HCT116 (cell line): ENCODE results near the gene ZFP92. TPM values are rescaled to one million over a fixed set of nuclear protein-coding genes. Genes with fewer than 3 reads are reported as not detected.

Source experiments
- ATAC-seq: fragments of 200-7000 bp; cut with Tn5 transposase; 2 replicates; pipeline ENCODE4 v1.9.1; 2020; ENCODE audit warnings: mild to moderate bottlenecking, moderate library complexity
- BruUV-seq: library from RNA; stranded (reverse); fragments of 400-500 nt; replicated peaks from 2 replicates; lab custom pipeline; 2021; lab: Mats Ljungman, UMichigan
- CTCF ChIA-PET: fragments of 300-600 bp; sonication (Branson Sonifier 250); formaldehyde crosslinking; loops from one replicate; lab custom pipeline; 2021; ENCODE audit warnings: antibody characterized with exemption; lab: Charles Lee
- POLR2A ChIA-PET: fragments of 300-600, 350-600 bp; sonication (Branson Sonifier 250); formaldehyde crosslinking; loops from one replicate; lab custom pipeline; 2021; ENCODE audit warnings: antibody characterized with exemption; lab: Charles Lee
- RAD21 ChIA-PET, 2 experiments: fragments of 300-600 bp; sonication (Branson Sonifier 250); formaldehyde crosslinking; loops; one replicate each; lab custom pipeline; 2023; ENCODE audit warnings: low total read pairs in 2 of 2; ENCODE audit not compliant: uncharacterized antibody in 2 of 2, unreplicated experiment in 2 of 2, low non-redundant PET in 1 of 2; lab: Charles Lee
- DNase-seq: peaks from one replicate; pipeline ENCODE4 v3.0.0-alpha.2; 2010; ENCODE audit warnings: low read depth, low spot score
- H2AFZ ChIP-seq: fragments of 200-600 bp; shearing (Covaris generic), sonication (generic); 2 replicates; pipeline ENCODE4 v1.6.1; 2017; ENCODE audit warnings: low read depth, mixed run types, mixed read lengths, antibody characterized with exemption, low read length; ENCODE audit not compliant: poor library complexity, severe bottlenecking
- H3K27ac ChIP-seq: 2 replicates; pipeline ENCODE4 v1.5.1; 2012; ENCODE audit warnings: low read depth, low read length
- H3K27me3 ChIP-seq: fragments of 200-600 bp; sonication (generic); 2 replicates; pipeline ENCODE4 v1.6.1; 2016; ENCODE audit warnings: mixed run types, low read length, mixed read lengths; ENCODE audit not compliant: insufficient read depth
- H3K36me3 ChIP-seq, 2 experiments: fragments of 200-500 bp in 1 of 2; fragments of 200-600 bp in 1 of 2; sonication (Bioruptor generic) in 1 of 2; sonication (generic) in 1 of 2; 2 replicates each; pipeline versions ENCODE4 v1.5.1 to v1.6.1; 2014 to 2016; ENCODE audit warnings: low read length in 2 of 2, inconsistent platforms in 1 of 2, mixed read lengths in 1 of 2, mixed run types in 1 of 2; ENCODE audit not compliant: insufficient read depth in 2 of 2, control insufficient read depth in 1 of 2
- H3K4me1 ChIP-seq, 2 experiments: fragments of 200-600 bp in 1 of 2; sonication (generic) in 1 of 2; 2 replicates each; pipeline versions ENCODE4 v1.5.1 to v1.6.1; 2012 to 2017; ENCODE audit warnings: low read length in 2 of 2, inconsistent platforms in 1 of 2, mild to moderate bottlenecking in 1 of 2, mixed read lengths in 1 of 2, mixed run types in 1 of 2, moderate library complexity in 1 of 2; ENCODE audit not compliant: insufficient read depth in 2 of 2, control insufficient read depth in 1 of 2
- H3K4me2 ChIP-seq: fragments of 200-600 bp; sonication (generic); 2 replicates; pipeline ENCODE4 v1.6.1; 2017; ENCODE audit warnings: mixed run types, low read length, mixed read lengths
- H3K4me3 ChIP-seq, 2 experiments: fragments of 200-600 bp in 1 of 2; sonication (generic) in 1 of 2; replicated peaks in 1 of 2; 2 replicates each; pipeline ENCODE4 v1.5.1; 2011 to 2016; ENCODE audit warnings: low read length in 2 of 2, control low read depth in 1 of 2, low read depth in 1 of 2, mild to moderate bottlenecking in 1 of 2, mixed read lengths in 1 of 2, mixed run types in 1 of 2
- H3K79me2 ChIP-seq: fragments of 200-600 bp; sonication (generic); 2 replicates; pipeline ENCODE4 v1.6.1; 2017; ENCODE audit warnings: mild to moderate bottlenecking, mixed run types, low read length, moderate library complexity, mixed read lengths; ENCODE audit not compliant: insufficient read depth
- H3K9ac ChIP-seq: fragments of 200-600 bp; sonication (generic); 2 replicates; pipeline ENCODE4 v1.6.1; 2016; ENCODE audit warnings: low read length, mixed read lengths
- H3K9me2 ChIP-seq: fragments of 200-600 bp; sonication (generic), shearing (Covaris generic); 2 replicates; pipeline ENCODE4 v1.6.1; 2017; ENCODE audit warnings: mixed run types, mild to moderate bottlenecking, moderate library complexity; ENCODE audit not compliant: insufficient read depth
- H3K9me3 ChIP-seq, 2 experiments: fragments of 200-500 bp in 1 of 2; fragments of 200-600 bp in 1 of 2; sonication (Bioruptor generic) in 1 of 2; sonication (generic) in 1 of 2; 2 replicates each; pipeline ENCODE4 v1.6.1; 2014 to 2017; ENCODE audit warnings: low read length in 2 of 2, mixed read lengths in 2 of 2, inconsistent platforms in 1 of 2, low read depth in 1 of 2, mild to moderate bottlenecking in 1 of 2, mixed run types in 1 of 2, moderate library complexity in 1 of 2; ENCODE audit not compliant: control insufficient read depth in 1 of 2, insufficient read depth in 1 of 2
- H4K20me1 ChIP-seq: fragments of 200-600 bp; sonication (generic), shearing (Covaris generic); 2 replicates; pipeline ENCODE4 v1.6.1; 2017; ENCODE audit warnings: mixed run types, mild to moderate bottlenecking, moderate library complexity; ENCODE audit not compliant: insufficient read depth
- CBX3 ChIP-seq: IDR thresholded peaks from 2 replicates; pipeline ENCODE4 v1.6.1; 2012; ENCODE audit warnings: low read depth
- CEBPB ChIP-seq: IDR thresholded peaks from 2 replicates; pipeline ENCODE4 v1.6.1; 2012; ENCODE audit warnings: low read depth
- EGR1 ChIP-seq: IDR thresholded peaks from 2 replicates; pipeline ENCODE4 v1.6.1; 2012; ENCODE audit warnings: low read depth
- EZH2 ChIP-seq: fragments of 200-600 bp; sonication (generic); IDR thresholded peaks from 2 replicates; pipeline ENCODE4 v1.6.1; 2017; ENCODE audit warnings: antibody characterized with exemption, mixed run types
- JUND ChIP-seq: IDR thresholded peaks from 2 replicates; pipeline ENCODE4 v1.6.1; 2012
- POLR2A ChIP-seq: IDR thresholded peaks from 2 replicates; pipeline ENCODE4 v1.7.0; 2011; ENCODE audit warnings: borderline replicate concordance; ENCODE audit not compliant: insufficient read depth, insufficient read length; ENCODE audit errors: extremely low read depth
- RAD21 ChIP-seq: IDR thresholded peaks from 2 replicates; pipeline ENCODE4 v1.6.1; 2012; ENCODE audit warnings: low read depth, mild to moderate bottlenecking
- SRF ChIP-seq: IDR thresholded peaks from 2 replicates; pipeline ENCODE4 v1.6.1; 2012; ENCODE audit warnings: low read depth
- TCF7L2 ChIP-seq: IDR thresholded peaks from 2 replicates; pipeline ENCODE4 v1.7.0; 2011; ENCODE audit warnings: borderline replicate concordance, inconsistent platforms; ENCODE audit not compliant: insufficient read depth, insufficient read length; ENCODE audit errors: extremely low read depth
- YY1 ChIP-seq: IDR thresholded peaks from 2 replicates; pipeline ENCODE4 v1.6.1; 2011; ENCODE audit warnings: low read length, low read depth, moderate library complexity, mild to moderate bottlenecking; ENCODE audit not compliant: insufficient replicate concordance; ENCODE audit errors: extremely low read depth
- intact Hi-C: fragments of 100-400 bp; cut with micrococcal nuclease; formaldehyde crosslinking; loops from 2 replicates; pipeline ENCODE4 v1.10.0; 2022
- total RNA-seq: library from RNA; stranded (reverse); gene quantifications from one replicate; pipeline ENCODE4 v1.2.1, GENCODE V29; 2021; ENCODE audit not compliant: unreplicated experiment
- TF ChIP-seq, protein P1 (sequence below): IDR thresholded peaks from 2 replicates; pipeline ENCODE4 v1.6.1; 2012
- TF ChIP-seq, protein P2 (sequence below), 3 experiments: fragments of 200-600 bp in 1 of 3; sonication (generic) in 1 of 3; IDR thresholded peaks in 2 of 3; conservative IDR thresholded peaks in 1 of 3; 2 replicates each; pipeline ENCODE4 v1.5.1; 2012 to 2017; ENCODE audit warnings: low read depth in 2 of 3, low read length in 2 of 3, antibody characterized with exemption in 1 of 3, borderline replicate concordance in 1 of 3, control low read depth in 1 of 3, mild to moderate bottlenecking in 1 of 3, mixed read lengths in 1 of 3, mixed run types in 1 of 3, moderate library complexity in 1 of 3; ENCODE audit not compliant: insufficient read depth in 1 of 3
- TF ChIP-seq, protein P3 (sequence below): IDR thresholded peaks from 2 replicates; pipeline ENCODE4 v1.6.1; 2011; ENCODE audit warnings: mild to moderate bottlenecking, low read length, moderate library complexity; ENCODE audit not compliant: insufficient replicate concordance; ENCODE audit errors: extremely low read depth

Gene ZFP92
- total RNA-seq, 1 experiment from 2014 or later, result not detected

DNA sequence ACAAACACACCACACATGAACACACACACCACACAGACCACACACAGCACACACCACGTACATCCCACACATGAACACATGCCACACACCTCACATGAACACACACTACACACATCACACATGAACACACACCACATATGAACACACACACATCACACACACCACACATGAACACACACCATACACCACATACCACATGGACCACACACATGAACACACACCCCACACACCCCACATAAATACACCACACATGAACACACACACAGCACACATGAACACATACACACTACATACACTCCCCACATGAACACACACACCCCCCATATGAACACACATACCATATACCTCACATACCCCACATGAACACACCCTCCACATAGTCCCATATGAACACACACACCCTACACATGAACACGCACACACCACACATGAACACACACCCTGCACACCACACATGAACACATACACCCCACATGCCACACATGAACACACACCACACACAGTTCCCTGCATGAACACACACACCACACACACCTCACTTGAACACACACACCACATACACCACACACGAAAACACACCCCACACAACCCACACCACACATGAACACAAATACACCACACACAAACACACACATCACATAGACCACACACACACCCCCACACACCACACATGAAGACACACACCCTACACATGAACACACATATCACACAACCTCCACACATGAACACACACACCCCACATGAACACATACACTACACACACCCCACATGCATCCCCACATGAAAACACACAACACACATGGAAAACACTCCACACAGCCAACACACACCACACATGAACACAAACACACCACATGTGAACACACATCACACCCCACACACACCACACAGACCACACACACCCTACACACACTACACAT, 28.4 kb upstream of the ZFP92 start:
- intact Hi-C loops, result no loop called here
- Histone ChIP-seq H3K36me3 (no peaks in the 10 kb centered on the region), H3K9me2 (no peaks in the 10 kb centered on the region), H3K27ac (no peak overlapping the region), H3K27me3 (no peaks in the 10 kb centered on the region), H3K9me3 (no peaks in the 10 kb centered on the region), H3K4me2 (no peak overlapping the region), H3K9ac (no peak overlapping the region), H3K4me3 (no peak overlapping the region), H3K79me2 (no peaks in the 10 kb centered on the region), H3K4me1 (no peaks in the 10 kb centered on the region), H4K20me1 (no peaks in the 10 kb centered on the region), H2AFZ (no peak overlapping the region)
- TF ChIP-seq POLR2A (no peak), TCF7L2 (no peak), CEBPB (no peak), RAD21 (no peak)
- TF ChIP-seq, protein P1, sequence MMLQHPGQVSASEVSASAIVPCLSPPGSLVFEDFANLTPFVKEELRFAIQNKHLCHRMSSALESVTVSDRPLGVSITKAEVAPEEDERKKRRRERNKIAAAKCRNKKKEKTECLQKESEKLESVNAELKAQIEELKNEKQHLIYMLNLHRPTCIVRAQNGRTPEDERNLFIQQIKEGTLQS, result no peak
- TF ChIP-seq, protein P2, sequence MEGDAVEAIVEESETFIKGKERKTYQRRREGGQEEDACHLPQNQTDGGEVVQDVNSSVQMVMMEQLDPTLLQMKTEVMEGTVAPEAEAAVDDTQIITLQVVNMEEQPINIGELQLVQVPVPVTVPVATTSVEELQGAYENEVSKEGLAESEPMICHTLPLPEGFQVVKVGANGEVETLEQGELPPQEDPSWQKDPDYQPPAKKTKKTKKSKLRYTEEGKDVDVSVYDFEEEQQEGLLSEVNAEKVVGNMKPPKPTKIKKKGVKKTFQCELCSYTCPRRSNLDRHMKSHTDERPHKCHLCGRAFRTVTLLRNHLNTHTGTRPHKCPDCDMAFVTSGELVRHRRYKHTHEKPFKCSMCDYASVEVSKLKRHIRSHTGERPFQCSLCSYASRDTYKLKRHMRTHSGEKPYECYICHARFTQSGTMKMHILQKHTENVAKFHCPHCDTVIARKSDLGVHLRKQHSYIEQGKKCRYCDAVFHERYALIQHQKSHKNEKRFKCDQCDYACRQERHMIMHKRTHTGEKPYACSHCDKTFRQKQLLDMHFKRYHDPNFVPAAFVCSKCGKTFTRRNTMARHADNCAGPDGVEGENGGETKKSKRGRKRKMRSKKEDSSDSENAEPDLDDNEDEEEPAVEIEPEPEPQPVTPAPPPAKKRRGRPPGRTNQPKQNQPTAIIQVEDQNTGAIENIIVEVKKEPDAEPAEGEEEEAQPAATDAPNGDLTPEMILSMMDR (IDR thresholded peaks at IDR 0.05 in 2 of 3, conservative IDR thresholded peaks at IDR 0.05 in 1 of 3; ENCODE audit: borderline replicate concordance in 1 of 3, insufficient read depth in 1 of 3, low read depth in 2 of 3, low read length in 2 of 3), result no peak
- RAD21 ChIA-PET, result no interaction called here
- POLR2A ChIA-PET, result no interaction called here
- ATAC-seq, result no peak
- CTCF ChIA-PET, result no interaction called here
- no peak for DNase-seq
- BruUV-seq, result no TSS peak

DNA sequence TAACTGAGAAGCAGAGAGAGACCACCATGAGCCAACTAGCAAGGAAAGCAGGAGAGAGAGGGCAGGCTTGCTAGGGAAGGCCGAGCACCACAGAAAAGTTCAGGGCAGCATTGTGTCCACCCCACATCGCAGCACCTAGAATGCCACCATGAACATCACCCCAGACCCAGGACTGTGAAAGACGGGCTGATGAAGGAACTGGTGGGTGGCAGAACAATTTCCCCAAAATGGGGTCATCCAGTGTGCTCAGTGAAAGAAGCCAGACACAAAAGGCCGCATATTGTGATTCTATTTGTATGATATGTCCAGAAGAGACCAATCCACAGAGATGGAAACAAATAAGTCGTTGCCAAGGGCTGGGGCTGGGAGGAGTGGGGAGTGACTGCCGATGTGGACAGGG, 26.9 kb upstream of the ZFP92 start:
- ATAC-seq, result no peak
- no peak for DNase-seq
- RAD21 ChIA-PET, result no interaction called here
- H3K4me1 ChIP-seq, result no peaks in the 10 kb centered on the region
- intact Hi-C loops, result no loop called here
- no peak overlapping the region for H3K27ac ChIP-seq
- no TSS peak for BruUV-seq
- no peak overlapping the region for H3K4me2 ChIP-seq
- H2AFZ ChIP-seq, result no peak overlapping the region
- H3K9me2 ChIP-seq, result no peaks in the 10 kb centered on the region
- POLR2A ChIA-PET, result no interaction called here
- no peak overlapping the region for H3K9ac ChIP-seq
- no peaks in the 10 kb centered on the region for H4K20me1 ChIP-seq
- H3K36me3 ChIP-seq, result no peaks in the 10 kb centered on the region
- H3K9me3 ChIP-seq, result no peaks in the 10 kb centered on the region
- H3K79me2 ChIP-seq, result no peaks in the 10 kb centered on the region
- H3K27me3 ChIP-seq, result no peaks in the 10 kb centered on the region
- CTCF ChIA-PET, result no interaction called here
- H3K4me3 ChIP-seq, result no peak overlapping the region
- TF ChIP-seq RAD21 (no peak), JUND (no peak), EZH2 (no peak), YY1 (no peak), CBX3 (no peak), SRF (no peak), EGR1 (no peak)
- TF ChIP-seq, protein P1, result no peak
- TF ChIP-seq, protein P3, sequence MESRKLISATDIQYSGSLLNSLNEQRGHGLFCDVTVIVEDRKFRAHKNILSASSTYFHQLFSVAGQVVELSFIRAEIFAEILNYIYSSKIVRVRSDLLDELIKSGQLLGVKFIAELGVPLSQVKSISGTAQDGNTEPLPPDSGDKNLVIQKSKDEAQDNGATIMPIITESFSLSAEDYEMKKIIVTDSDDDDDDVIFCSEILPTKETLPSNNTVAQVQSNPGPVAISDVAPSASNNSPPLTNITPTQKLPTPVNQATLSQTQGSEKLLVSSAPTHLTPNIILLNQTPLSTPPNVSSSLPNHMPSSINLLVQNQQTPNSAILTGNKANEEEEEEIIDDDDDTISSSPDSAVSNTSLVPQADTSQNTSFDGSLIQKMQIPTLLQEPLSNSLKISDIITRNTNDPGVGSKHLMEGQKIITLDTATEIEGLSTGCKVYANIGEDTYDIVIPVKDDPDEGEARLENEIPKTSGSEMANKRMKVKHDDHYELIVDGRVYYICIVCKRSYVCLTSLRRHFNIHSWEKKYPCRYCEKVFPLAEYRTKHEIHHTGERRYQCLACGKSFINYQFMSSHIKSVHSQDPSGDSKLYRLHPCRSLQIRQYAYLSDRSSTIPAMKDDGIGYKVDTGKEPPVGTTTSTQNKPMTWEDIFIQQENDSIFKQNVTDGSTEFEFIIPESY, result no peak
